ENCODE results near the gene KBTBD3. TPM values are rescaled to one million over a fixed set of nuclear protein-coding genes. Genes with fewer than 3 reads are reported as not detected.

The KBTBD3 gene
- total RNA-seq, 4 donors from 2014 or later = 0.92 to 6.2 (median 1.9) TPM

DNA sequence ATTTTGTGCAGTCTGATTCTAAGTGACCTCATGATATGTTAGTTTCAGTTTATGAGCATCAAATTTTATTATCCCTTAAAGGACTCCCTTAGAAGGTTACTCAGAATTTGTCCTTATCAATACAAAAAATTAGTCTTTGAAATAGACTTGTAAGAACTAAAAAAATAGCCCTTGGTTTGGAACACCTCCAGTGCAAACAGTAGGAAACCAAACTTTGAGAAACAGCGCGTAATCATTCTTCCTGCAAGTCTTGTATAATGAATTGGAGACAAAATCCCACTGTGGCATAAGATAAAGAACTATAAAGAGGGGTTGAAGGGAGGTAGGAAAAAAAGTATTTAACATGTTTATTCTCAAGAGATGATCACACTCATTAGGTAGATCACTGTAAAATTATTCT is 44.3 kb downstream of the KBTBD3 start:
- no peak for TF ChIP-seq POLR2A (IDR thresholded peaks at IDR 0.05)
- TF ChIP-seq CTCF (IDR thresholded peaks at IDR 0.05 in 4 of 5, conservative IDR thresholded peaks at IDR 0.05 in 1 of 5) = no peak
- Histone ChIP-seq H3K9me3 (no peaks in the 10 kb centered on the region), H3K4me3 (no peak overlapping the region), H3K4me1 (no peaks in the 10 kb centered on the region), H3K27ac (no peak overlapping the region), H3K27me3 (peaks cover 0 to 3% (median 0%) of the 10 kb centered on the region in 3 donors), H3K36me3 (no peaks in the 10 kb centered on the region)
- intact Hi-C loops (cut with DNase I; ENCODE audit: low total_unique reads) = no loop called here
- in situ Hi-C loops (cut with MboI; ENCODE audit: low sequenced_read_pairs in 4 of 4) = no loop called here
- DNase-seq (no peak), ATAC-seq (no peak)

GRCh38 chr11:106031936-106032335 is 45.2 kb downstream of the KBTBD3 start:
- H3K4me1 ChIP-seq = no peaks in the 10 kb centered on the region
- in situ Hi-C loops (cut with MboI; ENCODE audit: low sequenced_read_pairs in 4 of 4) = no loop called here
- no peaks in the 10 kb centered on the region for H3K36me3 ChIP-seq
- TF ChIP-seq CTCF (IDR thresholded peaks at IDR 0.05 in 4 of 5, conservative IDR thresholded peaks at IDR 0.05 in 1 of 5) (no peak), POLR2A (IDR thresholded peaks at IDR 0.05) (no peak)
- peaks cover 0 to 3% (median 0%) of the 10 kb centered on the region in 3 donors for H3K27me3 ChIP-seq
- DNase-seq = no peak
- H3K27ac ChIP-seq = no peak overlapping the region
- ATAC-seq = no peak
- intact Hi-C loops (cut with DNase I; ENCODE audit: low total_unique reads) = no loop called here
- no peaks in the 10 kb centered on the region for H3K9me3 ChIP-seq
- no peak overlapping the region for H3K4me3 ChIP-seq

GRCh38 chr11:106031202-106031810 is 45.8 kb downstream of the KBTBD3 start:
- TF ChIP-seq CTCF (IDR thresholded peaks at IDR 0.05 in 4 of 5, conservative IDR thresholded peaks at IDR 0.05 in 1 of 5) (no peak), POLR2A (IDR thresholded peaks at IDR 0.05) (no peak)
- no peak overlapping the region for H3K27ac ChIP-seq
- ATAC-seq (no peak), DNase-seq (no peak)
- H3K27me3 ChIP-seq = peaks cover 0 to 3% (median 0%) of the 10 kb centered on the region in 3 donors
- in situ Hi-C loops (cut with MboI; ENCODE audit: low sequenced_read_pairs in 4 of 4) = no loop called here
- no peaks in the 10 kb centered on the region for H3K9me3 ChIP-seq
- H3K4me3 ChIP-seq = no peak overlapping the region
- intact Hi-C loops (cut with DNase I; ENCODE audit: low total_unique reads) = no loop called here
- H3K4me1 ChIP-seq = no peaks in the 10 kb centered on the region
- no peaks in the 10 kb centered on the region for H3K36me3 ChIP-seq

DNA sequence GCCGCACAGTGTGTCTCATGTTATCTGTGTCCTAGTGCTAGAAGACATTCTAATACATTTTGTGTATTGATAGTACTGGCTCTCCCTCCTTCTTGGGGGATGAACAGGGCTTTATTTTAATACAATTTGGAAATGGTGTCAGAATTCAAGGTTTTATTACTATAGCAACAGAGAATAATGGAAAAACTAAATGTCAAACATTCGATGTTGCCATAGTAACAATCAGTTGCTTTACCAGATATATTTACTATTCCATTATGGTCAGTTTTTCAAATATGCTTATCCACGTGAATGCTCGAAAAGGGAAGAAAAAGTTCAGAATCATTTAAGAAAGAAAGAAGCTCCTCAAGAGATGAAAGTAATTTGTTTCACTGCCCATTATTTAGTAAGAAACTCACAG is 46.5 kb downstream of the KBTBD3 start:
- H3K9me3 ChIP-seq = no peaks in the 10 kb centered on the region
- no peak for DNase-seq

More for the DNA sequence above, 46.5 kb downstream of the KBTBD3 start:
- intact Hi-C loops (cut with DNase I; ENCODE audit: low total_unique reads) = no loop called here
- no peak overlapping the region for H3K4me3 ChIP-seq
- H3K27ac ChIP-seq = no peak overlapping the region
- peaks cover 0 to 3% (median 0%) of the 10 kb centered on the region in 3 donors for H3K27me3 ChIP-seq
- TF ChIP-seq CTCF (IDR thresholded peaks at IDR 0.05 in 4 of 5, conservative IDR thresholded peaks at IDR 0.05 in 1 of 5) = no peak
- no peak for TF ChIP-seq POLR2A (IDR thresholded peaks at IDR 0.05)
- no peak for ATAC-seq
- H3K36me3 ChIP-seq = no peaks in the 10 kb centered on the region
- in situ Hi-C loops (cut with MboI; ENCODE audit: low sequenced_read_pairs in 4 of 4) = no loop called here
- H3K4me1 ChIP-seq = no peaks in the 10 kb centered on the region

Measured in gastrocnemius medialis (tissue), 4 donors.